Testis (tissue), 3 donors: Measurements from ENCODE around the gene HSPB6. TPM values are rescaled to one million over a fixed set of nuclear protein-coding genes. Genes with fewer than 3 reads are reported as not detected.

Experiments used
- DNase-seq: peaks from one replicate; pipeline ENCODE4 v3.0.0-alpha.2; 2019
- H3K27ac ChIP-seq, 2 donors: fragments of 200-600 bp; sonication (generic); one replicate each; pipeline ENCODE4 v1.5.1; 2019
- H3K27me3 ChIP-seq: fragments of 200-600 bp; sonication (generic); one replicate; pipeline ENCODE4 v1.5.1; 2019
- H3K36me3 ChIP-seq: fragments of 200-600 bp; sonication (generic); one replicate; pipeline ENCODE4 v1.5.1; 2017; ENCODE audit warnings: low read depth; ENCODE audit errors: missing control alignments
- H3K4me1 ChIP-seq: fragments of 200-600 bp; sonication (generic); one replicate; pipeline ENCODE4 v1.5.1; 2019
- H3K4me3 ChIP-seq, 2 donors: fragments of 200-600 bp; sonication (generic); one replicate each; pipeline ENCODE4 v1.5.1; 2017 to 2019
- H3K9me3 ChIP-seq: fragments of 200-600 bp; sonication (generic); one replicate; pipeline ENCODE4 v1.5.1; 2017
- POLR2A ChIP-seq: fragments of 450-650 bp; IDR thresholded peaks from one replicate; pipeline ENCODE4 v1.6.1; 2017; ENCODE audit warnings: antibody characterized with exemption, mild to moderate bottlenecking, moderate library complexity
- WGBS, 2 donors: methylation state at CpG; one replicate each; pipeline ENCODE4 v1.1.5; 2018; 5-methylcytosine and 5-hydroxymethylcytosine counted together
- intact Hi-C: fragments of 100-400 bp; cut with DNase I; formaldehyde crosslinking; loops from one replicate; pipeline ENCODE4 v1.15.1; 2023; ENCODE audit warnings: low total_unique reads
- polyA plus RNA-seq: library from polyadenylated mRNA; stranded (reverse); fragments of 350-450 nt; fragmentation: Illumina TruSeq; extraction: RNeasy Lipid Tissue Mini Kit (QIAGEN cat#74804); gene quantifications from one replicate; pipeline ENCODE4 v1.2.3, GENCODE V29; 2014; ENCODE audit warnings: low read depth, low replicate concordance; ENCODE audit not compliant: insufficient read depth
- total RNA-seq, 2 donors: library from RNA; depleted of rRNA; stranded (reverse); fragments of >200 nt; gene quantifications; one replicate each; pipeline ENCODE4 v1.2.3, GENCODE V29; 2016
- TF ChIP-seq, protein P1 (sequence below), 3 experiments: fragments of 450-650 bp in 2 of 3; fragments of 200-600 bp in 1 of 3; sonication (generic) in 1 of 3; IDR thresholded peaks; one replicate each; pipeline ENCODE4 v1.5.1; 2016 to 2019; ENCODE audit warnings: antibody characterized with exemption in 3 of 3, mild to moderate bottlenecking in 2 of 3, moderate library complexity in 1 of 3

The HSPB6 gene
- total and polyA plus RNA-seq, 3 donors from 2014 or later = 50.9 to 146 (median 57.1) TPM

DNA sequence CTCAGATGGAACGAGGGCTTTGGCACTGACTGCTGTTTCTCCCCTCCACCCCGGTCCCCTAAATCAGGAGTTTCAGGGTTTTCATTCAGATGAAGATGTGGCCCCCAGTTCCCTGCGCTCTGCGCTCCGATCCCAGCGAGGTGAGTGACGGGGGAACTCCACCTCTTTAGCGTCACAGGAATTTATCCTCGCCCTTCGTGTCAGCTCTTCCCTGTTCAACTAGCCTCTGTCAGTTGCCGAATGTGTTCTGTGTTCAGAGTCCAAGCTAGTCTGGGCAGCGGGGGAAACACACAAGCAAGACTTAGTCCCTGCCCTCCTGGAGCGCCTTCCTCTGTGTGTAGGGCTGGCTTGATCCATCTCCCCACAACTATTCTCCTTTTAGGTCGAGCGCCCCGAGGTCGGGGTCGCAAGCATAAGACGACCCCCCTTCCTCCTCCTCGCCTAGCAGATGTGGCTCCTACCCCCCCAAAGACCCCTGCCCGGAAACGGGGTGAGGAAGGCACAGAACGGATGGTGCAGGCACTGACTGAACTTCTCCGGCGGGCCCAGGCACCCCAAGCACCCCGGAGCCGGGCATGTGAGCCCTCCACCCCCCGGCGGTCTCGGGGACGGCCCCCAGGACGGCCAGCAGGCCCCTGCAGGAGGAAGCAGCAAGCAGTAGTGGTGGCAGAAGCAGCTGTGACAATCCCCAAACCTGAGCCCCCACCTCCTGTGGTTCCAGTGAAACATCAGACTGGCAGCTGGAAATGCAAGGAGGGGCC is 37.2 kb downstream of the HSPB6 start:
- no peak for TF ChIP-seq POLR2A
- TF ChIP-seq, protein P1, sequence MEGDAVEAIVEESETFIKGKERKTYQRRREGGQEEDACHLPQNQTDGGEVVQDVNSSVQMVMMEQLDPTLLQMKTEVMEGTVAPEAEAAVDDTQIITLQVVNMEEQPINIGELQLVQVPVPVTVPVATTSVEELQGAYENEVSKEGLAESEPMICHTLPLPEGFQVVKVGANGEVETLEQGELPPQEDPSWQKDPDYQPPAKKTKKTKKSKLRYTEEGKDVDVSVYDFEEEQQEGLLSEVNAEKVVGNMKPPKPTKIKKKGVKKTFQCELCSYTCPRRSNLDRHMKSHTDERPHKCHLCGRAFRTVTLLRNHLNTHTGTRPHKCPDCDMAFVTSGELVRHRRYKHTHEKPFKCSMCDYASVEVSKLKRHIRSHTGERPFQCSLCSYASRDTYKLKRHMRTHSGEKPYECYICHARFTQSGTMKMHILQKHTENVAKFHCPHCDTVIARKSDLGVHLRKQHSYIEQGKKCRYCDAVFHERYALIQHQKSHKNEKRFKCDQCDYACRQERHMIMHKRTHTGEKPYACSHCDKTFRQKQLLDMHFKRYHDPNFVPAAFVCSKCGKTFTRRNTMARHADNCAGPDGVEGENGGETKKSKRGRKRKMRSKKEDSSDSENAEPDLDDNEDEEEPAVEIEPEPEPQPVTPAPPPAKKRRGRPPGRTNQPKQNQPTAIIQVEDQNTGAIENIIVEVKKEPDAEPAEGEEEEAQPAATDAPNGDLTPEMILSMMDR (IDR thresholded peaks at IDR 0.05) = no peak
- H3K9me3 ChIP-seq = no peaks in the 10 kb centered on the region
- no peaks in the 10 kb centered on the region for H3K27me3 ChIP-seq
- DNase-seq = no peak
- no peaks in the 10 kb centered on the region for H3K36me3 ChIP-seq
- peaks cover 25% of the 10 kb centered on the region for H3K4me1 ChIP-seq
- WGBS, 2 donors = 59 to 71% methylated on average over 28 to 32 of the region's 32 CpGs
- H3K4me3 ChIP-seq = no peak overlapping the region
- intact Hi-C loops = loop anchor here (10.0 kb wide), 1 partner anchor 175 kb away; the partner anchor contains the start of gene TMEM147
- peak overlapping the region in 1 of 2 donors; percentile 91 for H3K27ac ChIP-seq

DNA sequence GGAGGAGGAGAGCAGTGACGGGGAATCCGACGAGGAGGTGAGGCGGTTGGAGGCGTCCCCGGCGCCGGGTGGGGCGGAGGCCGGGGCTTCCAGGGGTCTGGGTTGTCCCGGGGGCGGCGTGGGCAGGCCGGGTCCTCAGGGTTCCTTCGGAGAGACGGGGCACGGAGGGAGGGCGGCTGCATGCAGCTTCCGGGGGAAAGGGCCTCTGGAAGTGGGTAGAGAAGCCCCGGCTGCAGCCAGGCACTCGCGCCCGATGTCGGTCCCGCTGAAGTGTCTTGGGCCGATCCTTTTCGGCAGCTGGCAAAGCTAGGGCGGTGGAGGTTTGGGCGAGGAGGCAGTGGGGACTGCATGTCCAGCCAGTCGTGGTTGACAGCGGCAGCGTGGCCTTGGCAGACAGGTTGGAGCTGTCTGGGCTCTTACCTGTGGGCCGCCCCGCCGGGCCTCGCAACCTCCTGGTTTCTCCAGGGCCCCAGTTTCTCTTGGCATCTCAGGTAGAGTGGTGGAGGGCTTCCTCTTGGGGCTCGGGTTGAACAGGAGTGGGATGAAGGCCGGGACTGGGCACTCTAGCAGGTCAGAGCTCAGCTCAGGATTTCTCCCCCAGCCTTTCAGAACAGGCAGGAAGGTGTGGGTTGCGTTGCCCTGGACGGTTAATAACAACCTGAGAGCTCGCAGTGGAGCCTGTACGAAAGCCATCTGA is 38.3 kb downstream of the HSPB6 start:
- TF ChIP-seq POLR2A = no peak
- TF ChIP-seq, protein P1 (IDR thresholded peaks at IDR 0.05) = no peak
- WGBS, 2 donors = 0 to 1% methylated on average over 16 to 38 of the region's 42 CpGs
- DNase-seq = peak; percentile 45
- Histone ChIP-seq H3K4me1 (peaks cover 25% of the 10 kb centered on the region), H3K36me3 (no peaks in the 10 kb centered on the region), H3K27ac (peak overlapping the region; percentile 68 to 91), H3K9me3 (no peaks in the 10 kb centered on the region), H3K27me3 (no peaks in the 10 kb centered on the region), H3K4me3 (peak overlapping the region; percentile 82 to 85)
- intact Hi-C loops = loop anchor here (10.0 kb wide), 1 partner anchor 174 kb away; the partner anchor contains the start of gene TMEM147

DNA sequence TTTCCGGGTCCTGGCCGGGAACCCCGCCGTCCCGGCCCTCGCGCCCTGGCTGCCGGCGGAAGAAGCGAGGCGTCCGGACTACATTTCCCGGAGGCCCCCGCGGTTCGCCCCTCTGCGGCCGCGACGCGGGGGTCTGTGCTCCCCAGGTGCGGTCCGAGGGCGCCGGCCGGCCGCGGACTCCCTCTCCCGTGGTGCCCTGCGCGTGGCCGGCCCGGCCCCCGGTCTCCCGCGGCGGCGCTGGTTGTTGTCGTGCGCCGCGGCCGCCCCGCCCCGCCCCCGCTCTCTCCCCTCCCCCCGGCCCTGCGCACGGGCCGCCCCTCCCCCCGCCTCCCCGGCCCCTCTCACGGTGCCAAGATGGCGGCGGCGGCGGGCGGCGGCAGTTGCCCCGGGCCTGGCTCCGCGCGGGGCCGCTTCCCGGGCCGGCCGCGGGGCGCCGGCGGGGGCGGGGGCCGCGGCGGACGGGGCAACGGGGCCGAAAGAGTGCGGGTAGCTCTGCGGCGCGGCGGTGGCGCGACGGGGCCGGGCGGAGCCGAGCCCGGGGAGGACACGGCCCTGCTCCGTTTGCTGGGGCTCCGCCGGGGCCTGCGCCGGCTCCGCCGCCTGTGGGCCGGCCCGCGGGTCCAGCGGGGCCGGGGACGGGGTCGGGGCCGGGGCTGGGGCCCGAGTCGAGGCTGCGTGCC is 39.0 kb downstream of the HSPB6 start, which contains the start of gene KMT2B:
Gene KMT2B (plus strand): TSS at position 339 of the 680 bp plus-strand sequence. CDS start 16 bp downstream, at position 355.
- H3K27me3 ChIP-seq = no peaks in the 10 kb centered on the region
- no peaks in the 10 kb centered on the region for H3K9me3 ChIP-seq
- WGBS, 2 donors = 1% methylated on average over 37 of the region's 109 CpGs; no CpG with 5 or more reads in 1 of the 2 donors
- TF ChIP-seq POLR2A = no peak
- TF ChIP-seq, protein P1 (IDR thresholded peaks at IDR 0.05) = no peak
- intact Hi-C loops = loop anchor here (10.0 kb wide), 1 partner anchor 173 kb away; the partner anchor contains the start of gene TMEM147
- no peak for DNase-seq
- H3K4me1 ChIP-seq = peaks cover 25% of the 10 kb centered on the region
- H3K36me3 ChIP-seq = no peaks in the 10 kb centered on the region
- H3K27ac ChIP-seq = peak within 1 kb of the TSS; percentile 74 to 91
- H3K4me3 ChIP-seq = peak within 1 kb of the TSS; percentile 82 to 85

DNA sequence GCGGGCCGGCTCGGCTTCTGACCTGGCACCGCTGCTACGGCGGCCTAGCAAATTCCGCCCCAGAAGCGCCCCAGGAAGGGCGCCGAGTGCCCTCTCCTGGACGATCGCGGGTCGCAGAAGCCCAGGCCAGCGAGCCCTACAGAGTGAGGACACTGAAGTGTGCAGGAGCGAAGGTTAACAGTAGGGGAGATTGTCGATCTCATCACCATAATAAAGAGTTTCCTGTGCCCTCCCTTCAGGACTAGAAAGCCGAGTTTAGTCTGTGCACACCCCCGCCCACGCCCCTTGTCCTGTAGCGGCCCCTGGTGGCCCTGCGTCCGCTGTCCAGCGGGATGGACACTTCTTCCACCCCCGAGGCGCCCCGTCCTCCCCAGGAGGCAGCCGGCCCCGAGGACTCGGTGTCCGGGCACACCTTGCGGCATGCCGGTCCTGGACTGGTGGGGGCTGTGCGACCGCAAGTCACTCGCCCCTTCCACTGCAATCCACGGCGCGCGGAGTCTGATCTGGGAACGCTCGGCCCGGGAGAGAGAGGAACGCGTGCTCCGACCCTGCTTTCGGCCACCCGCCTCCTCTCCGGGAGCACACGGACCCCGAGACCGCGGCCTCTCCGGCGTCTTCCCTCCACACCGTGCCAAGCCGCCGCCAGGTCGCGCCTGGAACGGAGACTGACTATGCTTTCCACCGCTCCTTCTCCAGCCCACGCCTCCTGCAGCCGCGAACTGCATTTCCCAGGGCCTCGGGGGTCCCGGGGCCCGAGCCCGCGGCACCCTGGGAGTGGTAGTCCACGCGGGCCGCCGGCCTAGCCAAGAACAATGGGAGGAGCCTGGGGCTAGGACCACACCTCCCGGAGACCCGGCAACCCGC is 39.8 kb downstream of the HSPB6 start:
- intact Hi-C loops = loop anchor here (10.0 kb wide), 1 partner anchor 172 kb away; the partner anchor contains the start of gene TMEM147
- WGBS, 2 donors = 0 to 1% methylated on average over 17 to 57 of the region's 77 CpGs
- Histone ChIP-seq H3K27me3 (no peaks in the 10 kb centered on the region), H3K27ac (peak overlapping the region; percentile 74 to 91), H3K9me3 (no peaks in the 10 kb centered on the region), H3K36me3 (no peaks in the 10 kb centered on the region), H3K4me1 (peaks cover 25% of the 10 kb centered on the region), H3K4me3 (peak overlapping the region; percentile 79 to 85)
- TF ChIP-seq, protein P1 (IDR thresholded peaks at IDR 0.05) = peak; percentile 82 to 86 (median 84)
- no peak for TF ChIP-seq POLR2A
- peak; percentile 95 for DNase-seq
